ENCODE measurements around the gene FHL1. TPM values are rescaled to one million over a fixed set of nuclear protein-coding genes. Genes with fewer than 3 reads are reported as not detected.

The FHL1 gene
- total RNA-seq, 1 donor: 98.1 TPM

DNA sequence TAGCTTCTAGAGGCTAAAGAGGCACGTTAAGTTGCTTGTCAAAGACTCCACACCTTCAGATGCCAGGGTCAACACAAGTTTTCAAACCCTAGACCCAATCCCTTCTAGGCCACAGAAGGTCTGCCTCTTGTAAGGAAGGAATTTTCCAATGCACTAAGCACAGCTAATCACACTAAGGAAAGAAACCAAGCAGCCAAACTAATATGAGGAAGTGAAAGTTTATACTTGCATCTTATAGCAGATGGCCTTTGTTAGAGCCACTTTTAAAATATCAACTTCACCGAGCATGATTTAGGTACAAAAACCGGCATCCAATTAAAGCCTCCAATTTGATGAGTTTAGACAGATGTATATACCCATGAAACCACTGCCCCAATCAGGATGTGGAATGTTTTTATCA lies 9.9 kb downstream of the FHL1 start:
- no peak for DNase-seq (ENCODE audit: low read depth)
- H3K4me3 ChIP-seq (ENCODE audit: low read depth, low read length): no peak overlapping the region
- TF ChIP-seq, protein P1, sequence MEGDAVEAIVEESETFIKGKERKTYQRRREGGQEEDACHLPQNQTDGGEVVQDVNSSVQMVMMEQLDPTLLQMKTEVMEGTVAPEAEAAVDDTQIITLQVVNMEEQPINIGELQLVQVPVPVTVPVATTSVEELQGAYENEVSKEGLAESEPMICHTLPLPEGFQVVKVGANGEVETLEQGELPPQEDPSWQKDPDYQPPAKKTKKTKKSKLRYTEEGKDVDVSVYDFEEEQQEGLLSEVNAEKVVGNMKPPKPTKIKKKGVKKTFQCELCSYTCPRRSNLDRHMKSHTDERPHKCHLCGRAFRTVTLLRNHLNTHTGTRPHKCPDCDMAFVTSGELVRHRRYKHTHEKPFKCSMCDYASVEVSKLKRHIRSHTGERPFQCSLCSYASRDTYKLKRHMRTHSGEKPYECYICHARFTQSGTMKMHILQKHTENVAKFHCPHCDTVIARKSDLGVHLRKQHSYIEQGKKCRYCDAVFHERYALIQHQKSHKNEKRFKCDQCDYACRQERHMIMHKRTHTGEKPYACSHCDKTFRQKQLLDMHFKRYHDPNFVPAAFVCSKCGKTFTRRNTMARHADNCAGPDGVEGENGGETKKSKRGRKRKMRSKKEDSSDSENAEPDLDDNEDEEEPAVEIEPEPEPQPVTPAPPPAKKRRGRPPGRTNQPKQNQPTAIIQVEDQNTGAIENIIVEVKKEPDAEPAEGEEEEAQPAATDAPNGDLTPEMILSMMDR (IDR thresholded peaks at IDR 0.05; ENCODE audit: insufficient read depth, low read length): no peak

DNA sequence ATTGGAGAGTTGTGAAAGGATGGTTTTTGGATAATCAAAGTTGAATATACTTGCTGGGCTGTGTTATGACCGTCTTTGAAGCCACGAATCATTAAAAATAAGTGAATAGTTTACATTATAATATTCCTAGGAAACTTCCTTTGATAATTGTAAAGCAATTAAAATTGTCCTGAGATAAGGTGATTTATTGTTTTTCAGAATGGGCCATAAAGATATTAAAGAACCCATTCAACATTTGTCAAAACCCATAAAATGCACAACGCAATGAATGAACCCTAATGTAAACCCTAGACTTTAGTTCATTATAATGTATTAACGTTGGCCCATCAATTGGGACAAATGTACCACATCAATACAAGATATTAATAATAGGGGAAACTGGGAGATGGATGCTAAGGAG lies 11.4 kb downstream of the FHL1 start:
- DNase-seq (ENCODE audit: low read depth): no peak
- TF ChIP-seq, protein P1 (IDR thresholded peaks at IDR 0.05; ENCODE audit: insufficient read depth, low read length): no peak
- H3K4me3 ChIP-seq (ENCODE audit: low read depth, low read length): no peak overlapping the region

DNA sequence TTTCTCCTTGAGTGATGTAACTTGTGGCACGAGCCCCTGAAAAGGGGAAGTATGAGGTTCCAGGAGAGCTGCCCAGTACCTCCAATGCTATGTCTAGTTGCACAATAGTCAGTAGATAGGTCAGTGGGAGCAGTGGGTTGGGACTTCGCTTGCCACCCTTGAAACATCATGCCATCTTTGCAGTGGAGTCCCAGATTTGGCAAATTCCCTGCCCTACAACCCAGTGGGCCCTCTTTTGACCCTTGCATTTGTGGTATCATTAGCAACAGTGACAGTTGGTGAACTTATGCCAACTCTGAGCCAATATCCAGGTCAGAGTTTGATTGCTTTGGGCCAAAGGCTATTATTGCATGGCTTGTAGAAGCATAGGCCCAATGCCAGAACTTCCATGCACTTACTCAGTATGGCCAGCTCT lies 12.3 kb downstream of the FHL1 start:
- no peak for DNase-seq (ENCODE audit: low read depth)
- TF ChIP-seq, protein P1 (IDR thresholded peaks at IDR 0.05; ENCODE audit: insufficient read depth, low read length): no peak
- H3K4me3 ChIP-seq (ENCODE audit: low read depth, low read length): no peak overlapping the region

DNA sequence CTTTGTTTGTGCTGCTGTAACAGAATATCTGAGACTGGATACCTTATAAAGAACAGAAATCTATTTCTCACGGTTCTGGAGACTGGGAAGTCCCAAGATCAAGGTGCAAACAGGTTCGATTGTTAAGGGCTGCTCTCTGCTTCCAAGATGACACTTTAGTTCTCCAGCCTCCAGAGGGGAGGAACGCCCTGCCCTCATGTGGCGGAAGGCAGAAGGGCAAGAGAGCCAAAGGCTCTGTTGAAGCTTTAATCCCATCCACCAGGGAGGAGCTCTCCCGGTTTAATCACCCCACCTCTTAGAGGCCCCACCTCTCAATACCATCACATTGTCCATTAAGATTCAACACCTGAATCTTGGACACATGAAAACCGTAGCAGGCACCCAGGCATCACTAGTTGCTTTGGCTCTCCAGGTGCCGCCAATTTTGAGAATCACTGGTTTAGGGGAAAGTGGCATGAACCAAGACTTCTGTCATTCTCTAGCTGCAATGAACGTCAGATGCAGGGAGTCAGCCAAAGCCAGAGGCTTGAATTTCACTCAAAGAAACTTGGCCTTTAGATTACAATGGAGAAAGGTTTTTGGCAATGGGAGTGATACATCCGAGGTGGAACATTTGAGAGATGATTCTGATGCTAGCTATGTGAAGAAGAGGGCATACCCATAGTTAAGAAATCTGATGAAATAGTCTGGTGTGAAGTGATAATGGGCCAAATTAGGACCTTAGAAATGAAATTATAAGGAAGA lies 15.7 kb downstream of the FHL1 start:
- TF ChIP-seq, protein P1 (IDR thresholded peaks at IDR 0.05; ENCODE audit: insufficient read depth, low read length): peak; percentile 83
- peak; percentile 61 for DNase-seq (ENCODE audit: low read depth)
- no peak overlapping the region for H3K4me3 ChIP-seq (ENCODE audit: low read depth, low read length)

DNA sequence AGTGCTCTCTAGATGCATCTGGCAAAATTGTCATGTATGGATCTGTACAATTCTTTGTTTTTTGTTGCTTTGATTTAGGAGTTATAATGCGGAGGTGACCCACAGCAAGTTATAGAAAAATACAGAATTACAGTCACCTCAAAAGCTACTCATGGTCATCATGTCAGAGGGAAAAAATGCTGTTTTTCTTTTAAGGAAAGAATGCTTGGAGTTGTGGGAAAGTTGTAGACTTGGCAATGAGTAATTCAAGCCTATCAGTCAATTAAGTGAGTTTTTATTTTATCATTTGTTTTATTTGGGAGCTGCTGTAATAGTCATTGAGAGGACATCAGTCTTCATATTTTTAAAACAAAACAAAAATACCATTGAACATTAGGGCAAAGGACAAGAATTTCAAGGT lies 16.4 kb downstream of the FHL1 start:
- H3K4me3 ChIP-seq (ENCODE audit: low read depth, low read length): no peak overlapping the region
- TF ChIP-seq, protein P1 (IDR thresholded peaks at IDR 0.05; ENCODE audit: insufficient read depth, low read length): no peak
- peak; percentile 41 for DNase-seq (ENCODE audit: low read depth)

DNA sequence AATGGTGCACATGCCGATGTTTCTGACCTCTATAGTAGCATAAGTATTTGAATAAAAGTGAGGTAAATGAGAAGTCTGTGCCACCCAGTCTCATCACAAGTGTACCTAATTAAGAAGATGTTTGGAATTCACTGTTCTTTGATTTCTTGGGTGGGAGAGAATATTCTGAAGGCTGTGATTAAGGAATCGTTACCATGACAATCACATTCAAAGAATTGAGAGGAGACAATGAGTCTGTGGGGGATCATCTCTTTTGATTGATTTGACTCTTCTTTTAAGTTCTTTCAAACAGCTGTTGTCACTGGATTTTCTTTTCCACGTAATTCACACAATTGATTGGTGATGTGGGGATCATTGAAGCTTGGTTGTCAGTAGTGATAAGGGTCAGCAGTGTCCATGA lies 18.1 kb downstream of the FHL1 start:
- no peak overlapping the region for H3K4me3 ChIP-seq (ENCODE audit: low read depth, low read length)
- TF ChIP-seq, protein P1 (IDR thresholded peaks at IDR 0.05; ENCODE audit: insufficient read depth, low read length): no peak
- DNase-seq (ENCODE audit: low read depth): no peak
